OCI-LY7 (cell line): ENCODE data around the gene DUS1L.

Experiments used
- CTCF ChIP-seq: fragments of 200-600 bp; sonication (generic); conservative IDR thresholded peaks from 2 replicates; pipeline ENCODE4 v1.5.1; 2014; ENCODE audit warnings: mild to moderate bottlenecking, antibody characterized with exemption, low read length, moderate library complexity, mixed read lengths
- EZH2phosphoT487 ChIP-seq: fragments of 200-600 bp; sonication (generic); IDR thresholded peaks from 2 replicates; pipeline ENCODE4 v1.6.1; 2018; ENCODE audit warnings: low read depth, borderline replicate concordance, mild to moderate bottlenecking, mixed run types, antibody characterized with exemption, low read length, moderate library complexity, mixed read lengths

DNA sequence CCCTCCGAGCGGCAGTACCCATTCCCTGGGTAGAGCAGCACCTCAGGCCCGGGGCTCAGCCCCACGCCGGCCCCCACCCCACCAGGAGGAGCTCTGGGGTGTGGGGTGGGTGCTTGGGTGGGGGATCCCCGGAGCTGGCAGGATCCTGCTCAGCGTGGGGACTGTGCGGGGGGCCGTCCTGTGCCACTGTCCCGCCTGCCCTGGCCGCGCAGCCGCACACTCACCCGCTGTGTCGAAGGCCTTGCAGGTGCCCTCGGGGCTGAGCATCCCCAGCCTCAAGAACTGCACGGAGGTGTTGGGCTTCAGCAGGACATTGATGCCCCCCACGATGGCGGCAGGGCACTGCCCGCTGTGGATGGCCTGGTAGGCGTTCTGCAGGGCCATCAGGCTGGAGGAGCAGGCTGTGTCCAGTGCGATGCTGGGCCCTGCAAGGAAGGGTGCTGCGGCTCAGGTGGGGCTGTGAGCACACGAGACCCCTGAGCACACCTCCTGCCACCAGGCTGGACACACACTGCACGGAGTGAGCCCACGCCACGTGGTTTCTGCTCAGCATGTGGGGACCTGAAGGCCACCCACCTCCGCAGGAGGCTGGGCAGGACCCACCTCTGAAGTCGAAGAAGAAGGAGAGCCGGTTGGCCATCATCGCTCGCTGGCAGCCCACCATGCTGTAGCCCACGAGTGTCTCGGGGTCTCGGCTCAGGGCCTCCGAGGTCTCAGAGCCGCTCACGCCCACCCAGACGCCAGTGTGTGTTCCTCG is 27.6 kb upstream of the DUS1L start:
- TF ChIP-seq CTCF = no peak
- no peak for TF ChIP-seq EZH2phosphoT487
